ENCODE results near the gene TTC21B.

DNA sequence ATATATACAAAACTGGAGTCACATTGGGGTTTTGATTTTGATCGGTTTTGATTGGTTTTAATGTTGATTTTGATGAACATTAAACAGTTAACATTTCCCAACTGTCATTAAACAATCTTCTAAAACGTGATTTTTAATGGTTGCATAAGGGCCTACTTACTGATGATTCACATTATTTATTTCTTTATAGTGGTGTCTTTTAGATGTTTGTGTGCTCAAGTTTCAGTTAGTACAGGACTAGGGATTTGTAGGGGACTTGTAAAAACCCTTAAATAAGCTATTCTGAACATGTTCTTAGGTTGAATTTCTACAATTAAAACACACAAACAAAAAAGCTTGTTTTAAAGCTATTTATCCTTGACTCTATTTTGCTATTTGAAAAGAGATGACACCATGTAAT, 61.6 kb downstream of the TTC21B start:
- TF ChIP-seq, protein P1, sequence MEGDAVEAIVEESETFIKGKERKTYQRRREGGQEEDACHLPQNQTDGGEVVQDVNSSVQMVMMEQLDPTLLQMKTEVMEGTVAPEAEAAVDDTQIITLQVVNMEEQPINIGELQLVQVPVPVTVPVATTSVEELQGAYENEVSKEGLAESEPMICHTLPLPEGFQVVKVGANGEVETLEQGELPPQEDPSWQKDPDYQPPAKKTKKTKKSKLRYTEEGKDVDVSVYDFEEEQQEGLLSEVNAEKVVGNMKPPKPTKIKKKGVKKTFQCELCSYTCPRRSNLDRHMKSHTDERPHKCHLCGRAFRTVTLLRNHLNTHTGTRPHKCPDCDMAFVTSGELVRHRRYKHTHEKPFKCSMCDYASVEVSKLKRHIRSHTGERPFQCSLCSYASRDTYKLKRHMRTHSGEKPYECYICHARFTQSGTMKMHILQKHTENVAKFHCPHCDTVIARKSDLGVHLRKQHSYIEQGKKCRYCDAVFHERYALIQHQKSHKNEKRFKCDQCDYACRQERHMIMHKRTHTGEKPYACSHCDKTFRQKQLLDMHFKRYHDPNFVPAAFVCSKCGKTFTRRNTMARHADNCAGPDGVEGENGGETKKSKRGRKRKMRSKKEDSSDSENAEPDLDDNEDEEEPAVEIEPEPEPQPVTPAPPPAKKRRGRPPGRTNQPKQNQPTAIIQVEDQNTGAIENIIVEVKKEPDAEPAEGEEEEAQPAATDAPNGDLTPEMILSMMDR (IDR thresholded peaks at IDR 0.05): no peak
- TF ChIP-seq POLR2AphosphoS5 (IDR thresholded peaks at IDR 0.05) (no peak), POLR2A (IDR thresholded peaks at IDR 0.05) (no peak), EP300 (IDR thresholded peaks at IDR 0.05) (no peak)

Measured in suprapubic skin (tissue), 4 donors.